ACC112 (cell line): ENCODE measurements around the gene SMIM20.
"Not testable (repeated sequence)": the region's sequence is repeated elsewhere in the genome, so short reads cannot be mapped to it uniquely, and the experiment has no call there.

Source experiments
- H2AFZ ChIP-seq: fragments of 200-600 bp; sonication (generic); one replicate; pipeline ENCODE4 v1.6.0; 2017; ENCODE audit warnings: antibody characterized with exemption, low read length; ENCODE audit not compliant: unreplicated experiment
- H3K27ac ChIP-seq: fragments of 200-600 bp; sonication (generic); 2 replicates; pipeline ENCODE4 v1.5.1; 2014; ENCODE audit warnings: low read depth, mild to moderate bottlenecking, antibody characterized with exemption, low read length, moderate library complexity
- H3K27me3 ChIP-seq: fragments of 200-600 bp; sonication (generic); 2 replicates; pipeline ENCODE4 v1.6.1; 2014; ENCODE audit warnings: mild to moderate bottlenecking, antibody characterized with exemption, low read length, moderate library complexity, mixed read lengths; ENCODE audit not compliant: insufficient read depth
- H3K36me3 ChIP-seq: fragments of 200-600 bp; sonication (generic); 2 replicates; pipeline ENCODE4 v1.6.1; 2016; ENCODE audit warnings: mild to moderate bottlenecking, antibody characterized with exemption, low read length, moderate library complexity, mixed read lengths; ENCODE audit not compliant: insufficient read depth
- H3K4me1 ChIP-seq: fragments of 200-600 bp; sonication (generic); one replicate; pipeline ENCODE4 v1.6.1; 2016; ENCODE audit warnings: low read length, mixed read lengths; ENCODE audit not compliant: insufficient read depth, unreplicated experiment, control insufficient read depth
- H3K4me3 ChIP-seq: fragments of 200-600 bp; sonication (generic); 2 replicates; pipeline ENCODE4 v1.5.1; 2014; ENCODE audit warnings: mild to moderate bottlenecking, low read depth, low read length
- H3K79me2 ChIP-seq: fragments of 200-600 bp; sonication (generic); one replicate; pipeline ENCODE4 v1.6.0; 2016; ENCODE audit warnings: low read length; ENCODE audit not compliant: control insufficient read depth, unreplicated experiment, insufficient read depth

SMIM20 gene

GRCh38 chr4:25892796-25893195 is 21.2 kb upstream of the SMIM20 start:
- H2AFZ ChIP-seq: no peak overlapping the region
- no peak overlapping the region for H3K4me3 ChIP-seq
- no peaks in the 10 kb centered on the region for H3K79me2 ChIP-seq
- H3K27me3 ChIP-seq: no peaks in the 10 kb centered on the region
- H3K27ac ChIP-seq: no peak overlapping the region
- H3K4me1 ChIP-seq: peaks cover 6% of the 10 kb centered on the region
- H3K36me3 ChIP-seq: no peaks in the 10 kb centered on the region

- H3K79me2 ChIP-seq: no peaks in the 10 kb centered on the region
- no peak overlapping the region for H2AFZ ChIP-seq
- no peak overlapping the region for H3K27ac ChIP-seq
- H3K4me3 ChIP-seq: no peak overlapping the region
- no peaks in the 10 kb centered on the region for H3K36me3 ChIP-seq
- peaks cover 6% of the 10 kb centered on the region for H3K4me1 ChIP-seq
- H3K27me3 ChIP-seq: no peaks in the 10 kb centered on the region
Observed at GRCh38 chr4:25896776-25897539, 17.1 kb upstream of the SMIM20 start.

- Histone ChIP-seq H2AFZ (no peak overlapping the region), H3K4me1 (peaks cover 15% of the 10 kb centered on the region), H3K27ac (no peak overlapping the region), H3K4me3 (no peak overlapping the region), H3K27me3 (no peaks in the 10 kb centered on the region), H3K36me3 (no peaks in the 10 kb centered on the region), H3K79me2 (no peaks in the 10 kb centered on the region)
Observed at GRCh38 chr4:25900310-25900709, 13.7 kb upstream of the SMIM20 start.

- H2AFZ ChIP-seq: no peak overlapping the region
- H3K27me3 ChIP-seq: no peaks in the 10 kb centered on the region
- H3K36me3 ChIP-seq: no peaks in the 10 kb centered on the region
- H3K79me2 ChIP-seq: no peaks in the 10 kb centered on the region
- H3K27ac ChIP-seq: no peak overlapping the region
- peaks cover 15% of the 10 kb centered on the region for H3K4me1 ChIP-seq
- no peak overlapping the region for H3K4me3 ChIP-seq
Observed at GRCh38 chr4:25901030-25901430, 13.0 kb upstream of the SMIM20 start.

GRCh38 chr4:25903900-25904747 is 9.9 kb upstream of the SMIM20 start:
- Histone ChIP-seq H2AFZ (no peak overlapping the region), H3K27ac (no peak overlapping the region)

GRCh38 chr4:25904748-25905082 is 9.3 kb upstream of the SMIM20 start:
- Histone ChIP-seq H3K79me2 (no peaks in the 10 kb centered on the region), H3K36me3 (no peaks in the 10 kb centered on the region), H3K4me3 (no peak overlapping the region), H3K4me1 (peaks cover 19% of the 10 kb centered on the region), H3K27ac (no peak overlapping the region), H3K27me3 (no peaks in the 10 kb centered on the region), H2AFZ (no peak overlapping the region)

More at GRCh38 chr4:25903900-25904747, 9.9 kb upstream of the SMIM20 start:
- H3K4me1 ChIP-seq: peaks cover 19% of the 10 kb centered on the region
- H3K79me2 ChIP-seq: no peaks in the 10 kb centered on the region
- no peak overlapping the region for H3K4me3 ChIP-seq
- H3K27me3 ChIP-seq: no peaks in the 10 kb centered on the region
- H3K36me3 ChIP-seq: no peaks in the 10 kb centered on the region

- Histone ChIP-seq H3K36me3 (no peaks in the 10 kb centered on the region), H3K27ac (no peak overlapping the region), H3K27me3 (no peaks in the 10 kb centered on the region), H2AFZ (no peak overlapping the region), H3K4me3 (no peak overlapping the region), H3K4me1 (peaks cover 19% of the 10 kb centered on the region), H3K79me2 (no peaks in the 10 kb centered on the region)
Observed at GRCh38 chr4:25905371-25905770, 8.6 kb upstream of the SMIM20 start.

GRCh38 chr4:25906113-25906512 is 7.9 kb upstream of the SMIM20 start:
- H3K27ac ChIP-seq, H3K27me3 ChIP-seq, H3K36me3 ChIP-seq, H3K79me2 ChIP-seq, H2AFZ ChIP-seq, H3K4me3 ChIP-seq: not testable (repeated sequence)
- H3K4me1 ChIP-seq: peaks cover 13% of the 10 kb centered on the region

GRCh38 chr4:25908491-25908901 is 5.5 kb upstream of the SMIM20 start:
- no peaks in the 10 kb centered on the region for H3K36me3 ChIP-seq
- no peak overlapping the region for H3K4me3 ChIP-seq
- no peaks in the 10 kb centered on the region for H3K27me3 ChIP-seq
- H3K4me1 ChIP-seq: peaks cover 18% of the 10 kb centered on the region
- no peak overlapping the region for H2AFZ ChIP-seq
- peak overlapping the region; percentile 12; the same call in 1 of the 2 replicates for H3K27ac ChIP-seq
- no peaks in the 10 kb centered on the region for H3K79me2 ChIP-seq

GRCh38 chr4:25911356-25911755 is 2.7 kb upstream of the SMIM20 start:
- H3K27me3 ChIP-seq: no peaks in the 10 kb centered on the region
- peaks cover 3% of the 10 kb centered on the region for H3K79me2 ChIP-seq
- H3K27ac ChIP-seq: no peak overlapping the region
- H2AFZ ChIP-seq: no peak overlapping the region
- no peaks in the 10 kb centered on the region for H3K36me3 ChIP-seq
- no peak overlapping the region for H3K4me3 ChIP-seq
- H3K4me1 ChIP-seq: peaks cover 18% of the 10 kb centered on the region
